Neural cell (in vitro differentiated cells): ENCODE data around the gene CNR2. TPM values are rescaled to one million over a fixed set of nuclear protein-coding genes. Genes with fewer than 3 reads are reported as not detected.

Source experiments
- H2AFZ ChIP-seq: fragments of 200-600, 300-800 bp; sonication (generic), shearing (Covaris generic); 2 replicates; pipeline ENCODE4 v1.6.0; 2014; ENCODE audit warnings: low read depth, mild to moderate bottlenecking, antibody characterized with exemption, low read length, moderate library complexity
- H3F3A ChIP-seq: fragments of 200-600 bp; shearing (Covaris generic); 2 replicates; pipeline ENCODE4 v1.6.1; 2016; ENCODE audit warnings: mild to moderate bottlenecking, moderate library complexity, mixed read lengths, antibody characterized with exemption, low read length; ENCODE audit not compliant: insufficient read depth, poor library complexity, severe bottlenecking
- H3K27ac ChIP-seq: fragments of 200-600, 300-800 bp; sonication (generic), shearing (Covaris generic); 2 replicates; pipeline ENCODE4 v1.5.1; 2014; ENCODE audit warnings: mild to moderate bottlenecking, low read length, moderate library complexity
- H3K27me3 ChIP-seq: fragments of 300-800, 200-600 bp; sonication (generic), shearing (Covaris generic); 2 replicates; pipeline ENCODE4 v1.6.0; 2014; ENCODE audit warnings: mild to moderate bottlenecking, low read depth, low read length, moderate library complexity; ENCODE audit not compliant: insufficient read depth
- H3K36me3 ChIP-seq: fragments of 300-800, 200-600 bp; sonication (generic), shearing (Covaris generic); 2 replicates; pipeline ENCODE4 v1.5.1; 2014; ENCODE audit warnings: mild to moderate bottlenecking, antibody characterized with exemption, low read length, moderate library complexity; ENCODE audit not compliant: insufficient read depth
- H3K4me2 ChIP-seq: fragments of 300-800, 200-600 bp; sonication (generic), shearing (Covaris generic); 2 replicates; pipeline ENCODE4 v1.6.0; 2014; ENCODE audit warnings: mild to moderate bottlenecking, low read length
- H3K4me3 ChIP-seq: fragments of 300-800, 200-600 bp; sonication (generic), shearing (Covaris generic); 2 replicates; pipeline ENCODE4 v1.5.1; 2014; ENCODE audit warnings: mild to moderate bottlenecking, low read length, moderate library complexity
- H3K79me2 ChIP-seq: fragments of 200-600 bp; shearing (Covaris generic); replicated peaks from 2 replicates; pipeline ENCODE4 v1.6.0; 2014; ENCODE audit warnings: mild to moderate bottlenecking, low read length, moderate library complexity; ENCODE audit not compliant: insufficient read depth
- H3K9ac ChIP-seq: fragments of 300-800, 200-600 bp; sonication (generic), shearing (Covaris generic); 2 replicates; pipeline ENCODE4 v1.6.1; 2016; ENCODE audit warnings: mild to moderate bottlenecking, low read length, mixed read lengths
- H3K9me2 ChIP-seq: fragments of 200-600 bp; shearing (Covaris generic); 2 replicates; pipeline ENCODE4 v1.6.1; 2016; ENCODE audit warnings: mild to moderate bottlenecking, low read length, mixed read lengths; ENCODE audit not compliant: insufficient read depth
- H3K9me3 ChIP-seq: fragments of 200-600, 300-800 bp; sonication (generic), shearing (Covaris generic); 2 replicates; pipeline ENCODE4 v1.6.1; 2016; ENCODE audit warnings: mild to moderate bottlenecking, mixed run types, low read length, moderate library complexity, mixed read lengths
- H4K20me1 ChIP-seq: fragments of 200-600 bp; shearing (Covaris generic); 2 replicates; pipeline ENCODE4 v1.6.1; 2016; ENCODE audit warnings: mild to moderate bottlenecking, mixed run types; ENCODE audit not compliant: insufficient read depth
- EP300 ChIP-seq: fragments of 450-650 bp; conservative IDR thresholded peaks from 2 replicates; pipeline ENCODE4 v1.6.1; 2014; ENCODE audit warnings: antibody characterized with exemption, mild to moderate bottlenecking, moderate library complexity; ENCODE audit not compliant: poor library complexity, severe bottlenecking
- EZH2 ChIP-seq: fragments of 200-600, 300-800 bp; shearing (Covaris generic), sonication (generic); IDR thresholded peaks from 2 replicates; pipeline ENCODE4 v1.6.1; 2014; ENCODE audit warnings: antibody characterized with exemption, low read length, borderline replicate concordance, mild to moderate bottlenecking; ENCODE audit not compliant: insufficient read depth, poor library complexity, severe bottlenecking
- MXI1 ChIP-seq: fragments of 450-650 bp; conservative IDR thresholded peaks from 2 replicates; pipeline ENCODE4 v1.6.1; 2014; ENCODE audit warnings: antibody characterized with exemption, mild to moderate bottlenecking; ENCODE audit not compliant: poor library complexity, severe bottlenecking
- POLR2AphosphoS5 ChIP-seq: IDR thresholded peaks from 2 replicates; pipeline ENCODE4 v1.6.1; 2012
- RAD21 ChIP-seq: fragments of 450-650 bp; conservative IDR thresholded peaks from 2 replicates; pipeline ENCODE4 v1.6.1; 2014; ENCODE audit warnings: antibody characterized with exemption, mild to moderate bottlenecking, moderate library complexity
- SMC3 ChIP-seq: fragments of 450-650 bp; conservative IDR thresholded peaks from 2 replicates; pipeline ENCODE4 v1.6.1; 2014; ENCODE audit warnings: antibody characterized with exemption, mild to moderate bottlenecking, moderate library complexity; ENCODE audit not compliant: poor library complexity
- TAF1 ChIP-seq: IDR thresholded peaks from 2 replicates; pipeline ENCODE4 v1.6.1; 2012; ENCODE audit warnings: low read depth
- polyA plus RNA-seq: library from polyadenylated mRNA; depleted of rRNA; stranded (reverse); fragments of >200 nt; gene quantifications from 2 replicates; pipeline ENCODE4 v1.2.3, GENCODE V29; 2014
- TF ChIP-seq, protein P1 (sequence below): fragments of 450-650 bp; IDR thresholded peaks from 2 replicates; pipeline ENCODE4 v1.5.1; 2014; ENCODE audit warnings: antibody characterized with exemption, mild to moderate bottlenecking, moderate library complexity; ENCODE audit not compliant: poor library complexity, severe bottlenecking
- TF ChIP-seq, protein P2 (sequence below): IDR thresholded peaks from 2 replicates; pipeline ENCODE4 v1.6.1; 2012; ENCODE audit warnings: borderline replicate concordance

The CNR2 gene
- polyA plus RNA-seq, 1 donor from 2014 or later = not detected

DNA sequence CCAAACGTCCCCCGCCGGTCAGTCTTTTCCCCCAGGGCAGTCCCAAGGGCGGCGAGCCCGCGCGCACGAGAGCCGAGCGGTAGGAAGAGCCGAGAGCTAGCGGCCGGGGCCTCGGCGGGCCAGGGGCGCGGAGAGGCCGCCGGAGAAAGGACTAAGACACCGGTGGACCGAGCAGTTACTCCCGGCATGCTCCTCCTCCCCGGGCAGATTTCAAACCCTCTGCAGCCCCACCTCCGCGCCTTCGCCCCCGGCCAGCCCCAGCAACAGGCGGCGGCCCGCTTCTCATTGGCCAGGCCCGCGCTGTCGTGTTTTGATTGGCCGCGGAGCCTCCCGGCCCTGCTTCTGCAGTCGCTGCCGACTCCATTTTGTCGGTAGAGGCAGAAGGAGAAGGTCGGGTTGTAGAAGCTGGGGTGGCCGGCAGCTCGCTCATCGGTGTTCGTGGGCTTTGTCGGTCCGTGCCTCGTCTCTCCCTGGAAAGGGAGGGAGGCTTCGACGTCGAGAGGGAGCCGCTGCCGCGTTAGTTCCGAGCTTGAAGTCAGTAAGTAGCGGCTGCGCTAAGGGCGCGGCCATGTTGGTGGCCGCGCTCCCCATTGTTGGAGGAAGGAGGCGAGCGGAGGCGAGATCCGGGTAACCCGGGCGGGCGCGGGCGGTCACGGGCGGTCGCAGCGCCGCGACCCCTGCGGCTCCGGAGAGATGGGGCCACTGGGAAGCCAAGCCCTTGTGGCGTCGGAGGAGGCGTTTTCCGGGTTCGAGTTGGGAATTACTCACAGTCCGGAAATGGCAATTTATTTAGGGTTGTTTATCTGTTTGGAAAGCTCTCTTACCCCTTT, 46.5 kb upstream of the CNR2 start, which contains the start of gene PNRC2:
PNRC2 (plus strand) TSS at position 368 of the 830 bp plus-strand sequence. CDS start 1,630 bp downstream, outside the sequence.
- Histone ChIP-seq H3K9me3 (no peaks in the 10 kb centered on the region), H4K20me1 (no peaks in the 10 kb centered on the region), H3K9me2 (no peaks in the 10 kb centered on the region), H3K4me3 (peak within 1 kb of the TSS; percentile 94), H3K36me3 (peaks cover 12% of the 10 kb centered on the region), H3F3A (no peaks in the 10 kb centered on the region), H3K27ac (peak within 1 kb of the TSS; percentile 99), H3K79me2 (peaks cover 21% of the 10 kb centered on the region), H2AFZ (peak within 1 kb of the TSS; percentile 80), H3K4me2 (peak within 1 kb of the TSS; percentile 84), H3K27me3 (no peaks in the 10 kb centered on the region), H3K9ac (peak within 1 kb of the TSS; percentile 96)
- peak; percentile 99 for TF ChIP-seq POLR2AphosphoS5
- TF ChIP-seq, protein P1, sequence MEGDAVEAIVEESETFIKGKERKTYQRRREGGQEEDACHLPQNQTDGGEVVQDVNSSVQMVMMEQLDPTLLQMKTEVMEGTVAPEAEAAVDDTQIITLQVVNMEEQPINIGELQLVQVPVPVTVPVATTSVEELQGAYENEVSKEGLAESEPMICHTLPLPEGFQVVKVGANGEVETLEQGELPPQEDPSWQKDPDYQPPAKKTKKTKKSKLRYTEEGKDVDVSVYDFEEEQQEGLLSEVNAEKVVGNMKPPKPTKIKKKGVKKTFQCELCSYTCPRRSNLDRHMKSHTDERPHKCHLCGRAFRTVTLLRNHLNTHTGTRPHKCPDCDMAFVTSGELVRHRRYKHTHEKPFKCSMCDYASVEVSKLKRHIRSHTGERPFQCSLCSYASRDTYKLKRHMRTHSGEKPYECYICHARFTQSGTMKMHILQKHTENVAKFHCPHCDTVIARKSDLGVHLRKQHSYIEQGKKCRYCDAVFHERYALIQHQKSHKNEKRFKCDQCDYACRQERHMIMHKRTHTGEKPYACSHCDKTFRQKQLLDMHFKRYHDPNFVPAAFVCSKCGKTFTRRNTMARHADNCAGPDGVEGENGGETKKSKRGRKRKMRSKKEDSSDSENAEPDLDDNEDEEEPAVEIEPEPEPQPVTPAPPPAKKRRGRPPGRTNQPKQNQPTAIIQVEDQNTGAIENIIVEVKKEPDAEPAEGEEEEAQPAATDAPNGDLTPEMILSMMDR = no peak
- peak; percentile 98 for TF ChIP-seq TAF1
- TF ChIP-seq RAD21 = no peak
- TF ChIP-seq SMC3 = no peak
- TF ChIP-seq, protein P2, sequence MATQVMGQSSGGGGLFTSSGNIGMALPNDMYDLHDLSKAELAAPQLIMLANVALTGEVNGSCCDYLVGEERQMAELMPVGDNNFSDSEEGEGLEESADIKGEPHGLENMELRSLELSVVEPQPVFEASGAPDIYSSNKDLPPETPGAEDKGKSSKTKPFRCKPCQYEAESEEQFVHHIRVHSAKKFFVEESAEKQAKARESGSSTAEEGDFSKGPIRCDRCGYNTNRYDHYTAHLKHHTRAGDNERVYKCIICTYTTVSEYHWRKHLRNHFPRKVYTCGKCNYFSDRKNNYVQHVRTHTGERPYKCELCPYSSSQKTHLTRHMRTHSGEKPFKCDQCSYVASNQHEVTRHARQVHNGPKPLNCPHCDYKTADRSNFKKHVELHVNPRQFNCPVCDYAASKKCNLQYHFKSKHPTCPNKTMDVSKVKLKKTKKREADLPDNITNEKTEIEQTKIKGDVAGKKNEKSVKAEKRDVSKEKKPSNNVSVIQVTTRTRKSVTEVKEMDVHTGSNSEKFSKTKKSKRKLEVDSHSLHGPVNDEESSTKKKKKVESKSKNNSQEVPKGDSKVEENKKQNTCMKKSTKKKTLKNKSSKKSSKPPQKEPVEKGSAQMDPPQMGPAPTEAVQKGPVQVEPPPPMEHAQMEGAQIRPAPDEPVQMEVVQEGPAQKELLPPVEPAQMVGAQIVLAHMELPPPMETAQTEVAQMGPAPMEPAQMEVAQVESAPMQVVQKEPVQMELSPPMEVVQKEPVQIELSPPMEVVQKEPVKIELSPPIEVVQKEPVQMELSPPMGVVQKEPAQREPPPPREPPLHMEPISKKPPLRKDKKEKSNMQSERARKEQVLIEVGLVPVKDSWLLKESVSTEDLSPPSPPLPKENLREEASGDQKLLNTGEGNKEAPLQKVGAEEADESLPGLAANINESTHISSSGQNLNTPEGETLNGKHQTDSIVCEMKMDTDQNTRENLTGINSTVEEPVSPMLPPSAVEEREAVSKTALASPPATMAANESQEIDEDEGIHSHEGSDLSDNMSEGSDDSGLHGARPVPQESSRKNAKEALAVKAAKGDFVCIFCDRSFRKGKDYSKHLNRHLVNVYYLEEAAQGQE = peak; percentile 99
- peak; percentile 99 for TF ChIP-seq MXI1
- TF ChIP-seq EP300 = peak; percentile 88
- no peak for TF ChIP-seq EZH2

DNA sequence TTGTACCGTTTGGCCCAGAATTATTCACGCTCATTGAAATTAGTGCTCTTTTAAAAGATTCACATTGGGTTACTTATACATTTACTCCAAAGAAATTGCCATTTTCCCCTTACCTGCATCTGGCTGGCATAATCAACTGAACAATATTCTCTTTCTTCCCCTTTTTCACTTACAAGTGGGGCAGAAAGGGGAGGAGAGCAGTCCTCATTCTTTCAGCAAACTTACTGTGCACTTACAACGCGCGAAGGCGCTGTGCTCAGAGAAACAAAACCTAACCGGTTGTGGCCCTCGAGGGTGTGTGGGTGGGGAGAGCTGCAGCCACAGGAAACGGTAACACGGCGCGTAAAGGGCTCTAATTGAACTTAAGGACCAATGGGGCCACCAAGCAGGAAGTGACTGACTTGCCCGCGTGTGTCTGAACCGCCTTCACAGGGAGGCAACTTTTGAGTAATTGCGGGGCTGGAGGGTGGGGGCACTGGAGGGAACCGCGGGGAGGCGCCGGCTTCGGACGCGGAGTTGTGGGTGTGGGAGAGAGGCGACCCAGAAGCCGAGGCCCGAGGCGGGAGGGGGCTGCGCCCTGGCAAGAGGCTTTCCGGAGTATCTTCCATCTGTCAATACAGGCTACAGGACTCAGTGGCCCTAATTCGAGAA, 45.8 kb upstream of the CNR2 start:
- Histone ChIP-seq H3K27ac (peak overlapping the region; percentile 99), H4K20me1 (no peaks in the 10 kb centered on the region), H2AFZ (peak overlapping the region; percentile 80)

More for the DNA sequence above, 45.8 kb upstream of the CNR2 start:
- Histone ChIP-seq H3K9me3 (no peaks in the 10 kb centered on the region), H3K4me2 (peak overlapping the region; percentile 84), H3K4me3 (peak overlapping the region; percentile 94), H3K27me3 (no peaks in the 10 kb centered on the region), H3F3A (no peaks in the 10 kb centered on the region), H3K79me2 (peaks cover 21% of the 10 kb centered on the region), H3K9ac (peak overlapping the region; percentile 96), H3K9me2 (no peaks in the 10 kb centered on the region), H3K36me3 (peaks cover 8% of the 10 kb centered on the region)
- TF ChIP-seq, protein P1 = no peak
- TF ChIP-seq RAD21 (no peak), EP300 (no peak), EZH2 (no peak), SMC3 (no peak), POLR2AphosphoS5 (no peak), TAF1 (no peak), MXI1 (no peak)
- TF ChIP-seq, protein P2 = no peak
